Small intestine (tissue), 7 donors: ENCODE data around the gene BMP5. TPM values are rescaled to one million over a fixed set of nuclear protein-coding genes. Genes with fewer than 3 reads are reported as not detected.

Experiments
- DNase-seq, 2 donors: peaks; one replicate each; pipeline versions ENCODE4 v3.0.0 to v3.0.0-alpha.2; 2013
- FAIRE-seq: peaks from 2 replicates; lab custom pipeline; 2012; peaks lifted over from hg19 to GRCh38; lab: Jason Lieb, UNC
- H3K27ac ChIP-seq, 3 donors: one replicate each; pipeline ENCODE4 v1.5.1; 2013; ENCODE audit warnings: low read length in 2 of 3, mild to moderate bottlenecking in 2 of 3, control low read depth in 1 of 3, inconsistent platforms in 1 of 3, low read depth in 1 of 3, moderate library complexity in 1 of 3
- H3K27me3 ChIP-seq, 3 donors: one replicate each; pipeline ENCODE4 v1.6.1; 2013; ENCODE audit warnings: low read length in 3 of 3, inconsistent platforms in 1 of 3; ENCODE audit not compliant: control insufficient read depth in 3 of 3, insufficient read depth in 3 of 3
- H3K36me3 ChIP-seq, 3 donors: one replicate each; pipeline ENCODE4 v1.6.1; 2013; ENCODE audit warnings: low read length in 3 of 3, inconsistent platforms in 1 of 3, low read depth in 1 of 3, mild to moderate bottlenecking in 1 of 3, moderate library complexity in 1 of 3; ENCODE audit not compliant: control insufficient read depth in 3 of 3, insufficient read depth in 2 of 3
- H3K4me1 ChIP-seq, 3 donors: one replicate each; pipeline ENCODE4 v1.6.1; 2013; ENCODE audit warnings: low read length in 2 of 3, inconsistent platforms in 1 of 3, low read depth in 1 of 3, mild to moderate bottlenecking in 1 of 3, moderate library complexity in 1 of 3; ENCODE audit not compliant: control insufficient read depth in 3 of 3, insufficient read depth in 2 of 3
- H3K4me3 ChIP-seq, 3 donors: one replicate each; pipeline ENCODE4 v1.5.1; 2013; ENCODE audit warnings: low read length in 3 of 3, control low read depth in 1 of 3, inconsistent platforms in 1 of 3, low read depth in 1 of 3, mild to moderate bottlenecking in 1 of 3, moderate library complexity in 1 of 3
- H3K9me3 ChIP-seq, 2 donors: one replicate each; pipeline ENCODE4 v1.6.1; 2013; ENCODE audit warnings: low read depth in 1 of 2, low read length in 1 of 2; ENCODE audit not compliant: control insufficient read depth in 2 of 2, insufficient read depth in 1 of 2
- WGBS, 3 donors: extraction: QIAGEN DNeasy Blood & Tissue Kit; methylation state at CpG; one replicate each; pipeline ENCODE4 v1.1.7; 2013; 5-methylcytosine and 5-hydroxymethylcytosine counted together
- polyA plus RNA-seq, 4 donors: library from polyadenylated mRNA; stranded (reverse) in 3 of 4; unstranded in 1 of 4; fragments of 200-250 nt in 3 of 4; fragments of 120-200 nt in 1 of 4; gene quantifications; one replicate each; pipeline versions ENCODE4 v1.2.1 to v1.2.3, GENCODE V29; 2013
- donor health status: healthy with polysubstance abuse.
- donor health status: control.
- donor health status: control.
- donor health status: Bipolar disorder and iron deficiency.
- donor health status: healthy.

Gene BMP5
- polyA plus RNA-seq, 4 donors, result 1.8 to 26.2 (median 1.9) TPM; not detected in 1

DNA sequence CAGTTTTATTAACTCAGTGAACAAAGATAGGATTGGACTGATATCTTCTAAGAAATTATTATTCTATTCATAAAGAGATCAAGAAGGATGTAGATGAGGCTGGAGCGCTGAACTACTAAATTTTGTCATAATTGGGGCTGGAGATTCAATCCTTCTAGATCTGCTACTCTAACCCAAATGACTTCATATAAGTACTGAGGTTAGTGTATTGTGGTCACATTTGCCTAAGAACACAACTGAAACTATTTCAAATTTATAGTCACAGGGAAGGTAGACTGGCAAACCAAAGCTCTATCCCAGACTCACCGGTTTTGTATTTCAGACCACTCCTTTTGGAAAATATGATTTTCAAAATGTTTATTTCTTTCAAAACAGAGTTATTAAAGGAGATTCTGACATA, 96.7 kb downstream of the BMP5 start:
- no peaks in the 10 kb centered on the region for H3K27me3 ChIP-seq
- 61 to 92% (median 77%) methylated on average over 2 of the region's 2 CpGs for WGBS, 3 donors
- H3K4me1 ChIP-seq, result no peaks in the 10 kb centered on the region
- no peaks in the 10 kb centered on the region for H3K9me3 ChIP-seq
- H3K4me3 ChIP-seq, result no peak overlapping the region
- no peak for FAIRE-seq
- no peak for DNase-seq
- no peaks in the 10 kb centered on the region for H3K36me3 ChIP-seq
- no peak overlapping the region for H3K27ac ChIP-seq

DNA sequence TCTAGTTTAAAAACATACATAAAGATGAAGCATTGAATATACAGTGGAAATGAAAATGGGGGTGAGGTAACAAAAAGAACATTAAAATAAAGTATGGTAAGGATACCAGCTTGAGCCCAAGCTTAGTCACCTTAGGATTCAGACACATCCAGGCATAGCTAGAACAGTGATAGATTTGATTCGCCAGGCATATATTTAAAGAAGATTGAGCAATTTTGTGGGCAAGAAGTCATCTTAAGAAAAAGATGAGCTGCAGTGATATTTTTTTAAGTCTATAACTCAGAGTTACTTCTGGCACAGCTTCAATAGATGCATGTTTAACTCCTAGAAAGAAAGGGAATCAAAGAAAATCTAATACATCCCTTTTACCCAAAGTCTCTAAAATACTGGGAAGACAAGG, 97.9 kb downstream of the BMP5 start:
- Histone ChIP-seq H3K4me3 (no peak overlapping the region), H3K36me3 (no peaks in the 10 kb centered on the region), H3K4me1 (no peaks in the 10 kb centered on the region), H3K27ac (no peak overlapping the region), H3K9me3 (no peaks in the 10 kb centered on the region), H3K27me3 (no peaks in the 10 kb centered on the region)
- WGBS, 3 donors, result 86 to 96% (median 89%) methylated on average over 1 of the region's 1 CpG
- FAIRE-seq (no peak), DNase-seq (no peak)

- Histone ChIP-seq H3K4me3 (no peak overlapping the region), H3K4me1 (no peaks in the 10 kb centered on the region), H3K36me3 (no peaks in the 10 kb centered on the region), H3K9me3 (no peaks in the 10 kb centered on the region), H3K27me3 (no peaks in the 10 kb centered on the region), H3K27ac (no peak overlapping the region)
- DNase-seq, result no peak
- 31 to 45% (median 40%) methylated on average over 1 of the region's 1 CpG for WGBS, 3 donors
- no peak for FAIRE-seq
Measured at GRCh38 chr6:55776113-55776512, 99.3 kb downstream of the BMP5 start.

- no peak for FAIRE-seq
- H3K4me3 ChIP-seq, result no peak overlapping the region
Measured at GRCh38 chr6:55775029-55775318, 100.4 kb downstream of the BMP5 start.

GRCh38 chr6:55774286-55775028, 100.9 kb downstream of the BMP5 start:
- WGBS, 3 donors, result 68 to 73% (median 68%) methylated on average over 5 of the region's 5 CpGs
- H3K4me3 ChIP-seq, result no peak overlapping the region
- DNase-seq (no peak), FAIRE-seq (no peak)
- no peaks in the 10 kb centered on the region for H3K9me3 ChIP-seq
- H3K4me1 ChIP-seq, result no peaks in the 10 kb centered on the region
- no peaks in the 10 kb centered on the region for H3K36me3 ChIP-seq
- H3K27me3 ChIP-seq, result no peaks in the 10 kb centered on the region
- H3K27ac ChIP-seq, result no peak overlapping the region

More at GRCh38 chr6:55775029-55775318, 100.4 kb downstream of the BMP5 start:
- H3K9me3 ChIP-seq, result no peaks in the 10 kb centered on the region
- no peak for DNase-seq
- no peaks in the 10 kb centered on the region for H3K27me3 ChIP-seq
- no peak overlapping the region for H3K27ac ChIP-seq
- no peaks in the 10 kb centered on the region for H3K4me1 ChIP-seq
- no peaks in the 10 kb centered on the region for H3K36me3 ChIP-seq

DNA sequence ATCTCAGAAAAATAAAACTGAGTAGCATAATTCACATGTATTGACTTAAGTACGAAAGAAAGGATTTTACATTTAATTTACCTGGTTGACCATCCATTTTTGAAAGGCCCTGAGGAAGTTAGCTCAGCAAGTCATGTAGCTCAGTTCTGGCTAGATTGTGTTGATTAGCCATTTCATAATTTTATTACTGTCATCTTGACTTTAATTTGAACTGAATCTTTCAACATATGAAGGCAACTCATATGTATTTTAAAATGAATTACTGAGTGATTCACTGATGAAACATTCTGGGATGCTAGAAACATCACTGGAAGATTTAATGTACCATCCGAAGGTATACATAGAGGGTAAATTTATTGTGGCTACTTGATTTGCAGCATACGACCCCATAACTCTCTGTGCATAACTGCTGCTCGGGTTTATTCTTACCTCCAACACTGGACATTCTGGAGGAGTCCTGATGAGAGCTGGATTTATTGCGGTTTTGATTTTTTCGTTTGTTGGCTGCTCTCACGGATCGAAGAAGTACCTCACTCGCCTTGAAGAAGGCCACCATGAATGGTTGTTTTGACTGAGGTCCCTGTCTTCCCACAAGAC, 101.7 kb downstream of the BMP5 start:
- Histone ChIP-seq H3K4me1 (no peaks in the 10 kb centered on the region), H3K4me3 (no peak overlapping the region), H3K27me3 (no peaks in the 10 kb centered on the region), H3K9me3 (no peaks in the 10 kb centered on the region), H3K36me3 (no peaks in the 10 kb centered on the region), H3K27ac (no peak overlapping the region)
- FAIRE-seq, result no peak
- WGBS, 3 donors, result 85 to 90% (median 86%) methylated on average over 9 of the region's 9 CpGs
- DNase-seq, result no peak

GRCh38 chr6:55772730-55773129, 102.7 kb downstream of the BMP5 start:
- FAIRE-seq (no peak), DNase-seq (no peak)
- Histone ChIP-seq H3K27me3 (no peaks in the 10 kb centered on the region), H3K9me3 (no peaks in the 10 kb centered on the region), H3K36me3 (no peaks in the 10 kb centered on the region), H3K4me1 (no peaks in the 10 kb centered on the region), H3K27ac (no peak overlapping the region), H3K4me3 (no peak overlapping the region)
- WGBS, 3 donors, result 26 to 58% (median 35%) methylated on average over 3 of the region's 3 CpGs

DNA sequence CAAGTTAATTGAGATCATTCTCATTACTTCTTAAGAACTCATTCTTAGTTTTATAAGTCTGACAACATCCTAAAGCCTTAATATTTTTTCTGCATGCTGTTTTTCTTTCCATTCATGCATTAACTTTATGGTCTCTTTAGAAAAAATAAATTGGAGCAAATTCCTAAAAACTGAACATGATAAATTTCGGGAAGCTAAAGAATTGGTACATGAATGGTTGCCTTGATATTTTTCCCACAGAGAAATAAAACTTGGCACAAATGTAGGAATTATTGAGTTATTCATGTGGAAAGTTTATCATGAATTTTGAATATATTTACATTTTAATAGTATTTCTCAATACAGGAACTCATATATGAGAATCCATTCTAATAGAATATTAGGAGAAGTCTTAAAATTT, 115.9 kb downstream of the BMP5 start:
- no peaks in the 10 kb centered on the region for H3K9me3 ChIP-seq
- no peak overlapping the region for H3K27ac ChIP-seq
- no peak for FAIRE-seq
- H3K36me3 ChIP-seq, result no peaks in the 10 kb centered on the region
- no peaks in the 10 kb centered on the region for H3K4me1 ChIP-seq
- no peaks in the 10 kb centered on the region for H3K27me3 ChIP-seq
- no peak for DNase-seq
- 77 to 85% (median 80%) methylated on average over 1 of the region's 1 CpG for WGBS, 3 donors
- H3K4me3 ChIP-seq, result no peak overlapping the region
